Measurements from ENCODE around the gene FAM222A. TPM values are rescaled to one million over a fixed set of nuclear protein-coding genes. Genes with fewer than 3 reads are reported as not detected.

Gene FAM222A
- total and polyA plus RNA-seq, 2 of the 8 experiments (the other 6 are each of a cell fraction or from before 2014, with no cell fraction given): 0.94 to 1.1 TPM

DNA sequence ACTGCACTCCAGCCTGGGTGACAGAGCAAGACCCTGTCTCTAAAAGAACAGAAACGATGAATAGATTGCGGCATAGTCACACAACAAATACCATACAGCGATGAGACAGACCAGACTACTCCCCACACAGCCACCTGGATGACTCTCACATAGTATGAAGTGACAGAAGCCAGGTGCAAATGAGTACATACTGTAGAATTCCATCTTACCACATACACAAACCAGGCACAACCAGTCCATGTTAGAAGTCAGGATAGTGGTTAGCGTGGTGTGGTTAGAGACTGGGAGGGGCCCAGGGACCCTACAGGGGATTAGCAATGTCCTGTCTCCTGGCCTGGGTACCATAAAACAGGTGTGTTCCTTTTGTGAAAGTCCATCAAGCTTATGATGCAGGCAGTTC is 53.8 kb downstream of the FAM222A start (continued):
- TF ChIP-seq, protein P1, sequence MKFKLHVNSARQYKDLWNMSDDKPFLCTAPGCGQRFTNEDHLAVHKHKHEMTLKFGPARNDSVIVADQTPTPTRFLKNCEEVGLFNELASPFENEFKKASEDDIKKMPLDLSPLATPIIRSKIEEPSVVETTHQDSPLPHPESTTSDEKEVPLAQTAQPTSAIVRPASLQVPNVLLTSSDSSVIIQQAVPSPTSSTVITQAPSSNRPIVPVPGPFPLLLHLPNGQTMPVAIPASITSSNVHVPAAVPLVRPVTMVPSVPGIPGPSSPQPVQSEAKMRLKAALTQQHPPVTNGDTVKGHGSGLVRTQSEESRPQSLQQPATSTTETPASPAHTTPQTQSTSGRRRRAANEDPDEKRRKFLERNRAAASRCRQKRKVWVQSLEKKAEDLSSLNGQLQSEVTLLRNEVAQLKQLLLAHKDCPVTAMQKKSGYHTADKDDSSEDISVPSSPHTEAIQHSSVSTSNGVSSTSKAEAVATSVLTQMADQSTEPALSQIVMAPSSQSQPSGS (IDR thresholded peaks at IDR 0.05; ENCODE audit: low read length): no peak
- TF ChIP-seq GTF2F1 (IDR thresholded peaks at IDR 0.05; ENCODE audit: borderline replicate concordance, low read depth, low read length): no peak
